B cell (primary cell): ENCODE measurements around the gene ORC5.

Experiments used
- EZH2 ChIP-seq: IDR thresholded peaks from 2 replicates; pipeline ENCODE4 v1.6.1; 2012; ENCODE audit warnings: borderline replicate concordance, low read depth, mild to moderate bottlenecking, moderate library complexity, low read length; ENCODE audit not compliant: insufficient read depth, poor library complexity, severe bottlenecking
- TF ChIP-seq, protein P1 (sequence below): fragments of 200-600 bp; IDR thresholded peaks from one replicate; pipeline ENCODE4 v1.8.0; 2022; ENCODE audit warnings: antibody characterized with exemption, mild to moderate bottlenecking

GRCh38 chr7:104209063-104209462, 1.2 kb upstream of the ORC5 start:
- TF ChIP-seq, protein P1, sequence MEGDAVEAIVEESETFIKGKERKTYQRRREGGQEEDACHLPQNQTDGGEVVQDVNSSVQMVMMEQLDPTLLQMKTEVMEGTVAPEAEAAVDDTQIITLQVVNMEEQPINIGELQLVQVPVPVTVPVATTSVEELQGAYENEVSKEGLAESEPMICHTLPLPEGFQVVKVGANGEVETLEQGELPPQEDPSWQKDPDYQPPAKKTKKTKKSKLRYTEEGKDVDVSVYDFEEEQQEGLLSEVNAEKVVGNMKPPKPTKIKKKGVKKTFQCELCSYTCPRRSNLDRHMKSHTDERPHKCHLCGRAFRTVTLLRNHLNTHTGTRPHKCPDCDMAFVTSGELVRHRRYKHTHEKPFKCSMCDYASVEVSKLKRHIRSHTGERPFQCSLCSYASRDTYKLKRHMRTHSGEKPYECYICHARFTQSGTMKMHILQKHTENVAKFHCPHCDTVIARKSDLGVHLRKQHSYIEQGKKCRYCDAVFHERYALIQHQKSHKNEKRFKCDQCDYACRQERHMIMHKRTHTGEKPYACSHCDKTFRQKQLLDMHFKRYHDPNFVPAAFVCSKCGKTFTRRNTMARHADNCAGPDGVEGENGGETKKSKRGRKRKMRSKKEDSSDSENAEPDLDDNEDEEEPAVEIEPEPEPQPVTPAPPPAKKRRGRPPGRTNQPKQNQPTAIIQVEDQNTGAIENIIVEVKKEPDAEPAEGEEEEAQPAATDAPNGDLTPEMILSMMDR, result no peak
- TF ChIP-seq EZH2, result no peak
